HCT116 (cell line): ENCODE results near the gene CD74. TPM values are rescaled to one million over a fixed set of nuclear protein-coding genes. Genes with fewer than 3 reads are reported as not detected.
A peak's percentile ranks its signal among the peaks of the same experiment; 100 is the strongest.

Experiments
- ATAC-seq: fragments of 200-7000 bp; cut with Tn5 transposase; 2 replicates; pipeline ENCODE4 v1.9.1; 2020; ENCODE audit warnings: mild to moderate bottlenecking, moderate library complexity
- BruUV-seq: library from RNA; stranded (reverse); fragments of 400-500 nt; replicated peaks from 2 replicates; lab custom pipeline; 2021; lab: Mats Ljungman, UMichigan
- CTCF ChIA-PET: fragments of 300-600 bp; sonication (Branson Sonifier 250); formaldehyde crosslinking; loops from one replicate; lab custom pipeline; 2021; ENCODE audit warnings: antibody characterized with exemption; lab: Charles Lee
- POLR2A ChIA-PET: fragments of 300-600, 350-600 bp; sonication (Branson Sonifier 250); formaldehyde crosslinking; loops from one replicate; lab custom pipeline; 2021; ENCODE audit warnings: antibody characterized with exemption; lab: Charles Lee
- RAD21 ChIA-PET, 2 experiments: fragments of 300-600 bp; sonication (Branson Sonifier 250); formaldehyde crosslinking; loops; one replicate each; lab custom pipeline; 2023; ENCODE audit warnings: low total read pairs in 2 of 2; ENCODE audit not compliant: uncharacterized antibody in 2 of 2, unreplicated experiment in 2 of 2, low non-redundant PET in 1 of 2; lab: Charles Lee
- DNase-seq: peaks from one replicate; pipeline ENCODE4 v3.0.0-alpha.2; 2010; ENCODE audit warnings: low read depth, low spot score
- H2AFZ ChIP-seq: fragments of 200-600 bp; shearing (Covaris generic), sonication (generic); 2 replicates; pipeline ENCODE4 v1.6.1; 2017; ENCODE audit warnings: low read depth, mixed run types, mixed read lengths, antibody characterized with exemption, low read length; ENCODE audit not compliant: poor library complexity, severe bottlenecking
- H3K27ac ChIP-seq: 2 replicates; pipeline ENCODE4 v1.5.1; 2012; ENCODE audit warnings: low read depth, low read length
- H3K27me3 ChIP-seq: fragments of 200-600 bp; sonication (generic); 2 replicates; pipeline ENCODE4 v1.6.1; 2016; ENCODE audit warnings: mixed run types, low read length, mixed read lengths; ENCODE audit not compliant: insufficient read depth
- H3K36me3 ChIP-seq, 2 experiments: fragments of 200-500 bp in 1 of 2; fragments of 200-600 bp in 1 of 2; sonication (Bioruptor generic) in 1 of 2; sonication (generic) in 1 of 2; 2 replicates each; pipeline versions ENCODE4 v1.5.1 to v1.6.1; 2014 to 2016; ENCODE audit warnings: low read length in 2 of 2, inconsistent platforms in 1 of 2, mixed read lengths in 1 of 2, mixed run types in 1 of 2; ENCODE audit not compliant: insufficient read depth in 2 of 2, control insufficient read depth in 1 of 2
- H3K4me1 ChIP-seq, 2 experiments: fragments of 200-600 bp in 1 of 2; sonication (generic) in 1 of 2; 2 replicates each; pipeline versions ENCODE4 v1.5.1 to v1.6.1; 2012 to 2017; ENCODE audit warnings: low read length in 2 of 2, inconsistent platforms in 1 of 2, mild to moderate bottlenecking in 1 of 2, mixed read lengths in 1 of 2, mixed run types in 1 of 2, moderate library complexity in 1 of 2; ENCODE audit not compliant: insufficient read depth in 2 of 2, control insufficient read depth in 1 of 2
- H3K4me2 ChIP-seq: fragments of 200-600 bp; sonication (generic); 2 replicates; pipeline ENCODE4 v1.6.1; 2017; ENCODE audit warnings: mixed run types, low read length, mixed read lengths
- H3K4me3 ChIP-seq, 2 experiments: fragments of 200-600 bp in 1 of 2; sonication (generic) in 1 of 2; replicated peaks in 1 of 2; 2 replicates each; pipeline ENCODE4 v1.5.1; 2011 to 2016; ENCODE audit warnings: low read length in 2 of 2, control low read depth in 1 of 2, low read depth in 1 of 2, mild to moderate bottlenecking in 1 of 2, mixed read lengths in 1 of 2, mixed run types in 1 of 2
- H3K79me2 ChIP-seq: fragments of 200-600 bp; sonication (generic); 2 replicates; pipeline ENCODE4 v1.6.1; 2017; ENCODE audit warnings: mild to moderate bottlenecking, mixed run types, low read length, moderate library complexity, mixed read lengths; ENCODE audit not compliant: insufficient read depth
- H3K9ac ChIP-seq: fragments of 200-600 bp; sonication (generic); 2 replicates; pipeline ENCODE4 v1.6.1; 2016; ENCODE audit warnings: low read length, mixed read lengths
- H3K9me2 ChIP-seq: fragments of 200-600 bp; sonication (generic), shearing (Covaris generic); 2 replicates; pipeline ENCODE4 v1.6.1; 2017; ENCODE audit warnings: mixed run types, mild to moderate bottlenecking, moderate library complexity; ENCODE audit not compliant: insufficient read depth
- H3K9me3 ChIP-seq, 2 experiments: fragments of 200-500 bp in 1 of 2; fragments of 200-600 bp in 1 of 2; sonication (Bioruptor generic) in 1 of 2; sonication (generic) in 1 of 2; 2 replicates each; pipeline ENCODE4 v1.6.1; 2014 to 2017; ENCODE audit warnings: low read length in 2 of 2, mixed read lengths in 2 of 2, inconsistent platforms in 1 of 2, low read depth in 1 of 2, mild to moderate bottlenecking in 1 of 2, mixed run types in 1 of 2, moderate library complexity in 1 of 2; ENCODE audit not compliant: control insufficient read depth in 1 of 2, insufficient read depth in 1 of 2
- H4K20me1 ChIP-seq: fragments of 200-600 bp; sonication (generic), shearing (Covaris generic); 2 replicates; pipeline ENCODE4 v1.6.1; 2017; ENCODE audit warnings: mixed run types, mild to moderate bottlenecking, moderate library complexity; ENCODE audit not compliant: insufficient read depth
- CBX3 ChIP-seq: IDR thresholded peaks from 2 replicates; pipeline ENCODE4 v1.6.1; 2012; ENCODE audit warnings: low read depth
- EGR1 ChIP-seq: IDR thresholded peaks from 2 replicates; pipeline ENCODE4 v1.6.1; 2012; ENCODE audit warnings: low read depth
- ELF1 ChIP-seq: IDR thresholded peaks from 2 replicates; pipeline ENCODE4 v1.6.1; 2012; ENCODE audit warnings: low read depth, borderline replicate concordance
- FOSL1 ChIP-seq: IDR thresholded peaks from 2 replicates; pipeline ENCODE4 v1.6.1; 2012; ENCODE audit warnings: low read depth
- POLR2AphosphoS5 ChIP-seq: IDR thresholded peaks from 2 replicates; pipeline ENCODE4 v1.6.1; 2011; ENCODE audit warnings: mild to moderate bottlenecking, low read depth, low read length, moderate library complexity
- REST ChIP-seq: IDR thresholded peaks from 2 replicates; pipeline ENCODE4 v1.6.1; 2012; ENCODE audit warnings: low read depth
- SP1 ChIP-seq: IDR thresholded peaks from 2 replicates; pipeline ENCODE4 v1.6.1; 2012; ENCODE audit warnings: low read depth
- SRF ChIP-seq: IDR thresholded peaks from 2 replicates; pipeline ENCODE4 v1.6.1; 2012; ENCODE audit warnings: low read depth
- ZNF274 ChIP-seq: fragments of 200-500 bp; sonication (Bioruptor generic); IDR thresholded peaks from 2 replicates; pipeline ENCODE4 v1.6.1; 2014; ENCODE audit warnings: mild to moderate bottlenecking, low read depth, low read length, inconsistent platforms
- intact Hi-C: fragments of 100-400 bp; cut with micrococcal nuclease; formaldehyde crosslinking; loops from 2 replicates; pipeline ENCODE4 v1.10.0; 2022
- total RNA-seq: library from RNA; stranded (reverse); gene quantifications from one replicate; pipeline ENCODE4 v1.2.1, GENCODE V29; 2021; ENCODE audit not compliant: unreplicated experiment

The CD74 gene
- total RNA-seq, 1 experiment from 2014 or later: 8.9 TPM

- Histone ChIP-seq H4K20me1 (no peaks in the 10 kb centered on the region), H3K4me1 (peaks cover 10 to 31% of the 10 kb centered on the region in 2 experiments; a peak in 3 of 4 replicates), H3K9me3 (no peaks in the 10 kb centered on the region), H2AFZ (no peak overlapping the region), H3K4me3 (no peak overlapping the region), H3K9ac (no peak overlapping the region), H3K27ac (no peak overlapping the region), H3K9me2 (no peaks in the 10 kb centered on the region), H3K27me3 (no peaks in the 10 kb centered on the region), H3K4me2 (no peak overlapping the region), H3K36me3 (no peaks in the 10 kb centered on the region), H3K79me2 (no peaks in the 10 kb centered on the region)
- CTCF ChIA-PET: interaction anchor here (1.0 to 1.6 kb wide), 2 partner anchors 12 to 25 kb away, joined by 3 to 6 read pairs; no protein-coding TSS in a partner anchor
- RAD21 ChIA-PET: no interaction called here
- no peak for TF ChIP-seq ZNF274
- no peak for TF ChIP-seq ELF1
- TF ChIP-seq FOSL1: no peak
- TF ChIP-seq SRF: no peak
- ATAC-seq (no peak), DNase-seq (no peak)
- no TSS peak for BruUV-seq
- POLR2A ChIA-PET: no interaction called here
- intact Hi-C loops: no loop called here
Observed at GRCh38 chr5:150411245-150411979, 1.3 kb downstream of the CD74 start.

GRCh38 chr5:150410524-150411244, 2.0 kb downstream of the CD74 start:
- no TSS peak for BruUV-seq
- H3K4me2 ChIP-seq: peak overlapping the region; percentile 66
- DNase-seq (peak; percentile 49), ATAC-seq (peak; percentile 49)
- H3K4me1 ChIP-seq: peaks cover 10 to 31% of the 10 kb centered on the region in 2 experiments; a peak in 3 of 4 replicates
- H4K20me1 ChIP-seq: no peaks in the 10 kb centered on the region
- POLR2A ChIA-PET: no interaction called here
- no peaks in the 10 kb centered on the region for H3K9me2 ChIP-seq
- H3K79me2 ChIP-seq: no peaks in the 10 kb centered on the region
- no peaks in the 10 kb centered on the region for H3K27me3 ChIP-seq
- no peaks in the 10 kb centered on the region for H3K36me3 ChIP-seq
- CTCF ChIA-PET: interaction anchor here (1.0 to 1.6 kb wide), 4 partner anchors 11 to 26 kb away, joined by 3 to 6 read pairs (median 4); no protein-coding TSS in a partner anchor
- TF ChIP-seq FOSL1 (no peak), SP1 (peak; percentile 79), POLR2AphosphoS5 (no peak), REST (no peak), CBX3 (no peak), EGR1 (no peak)
- peak overlapping the region; percentile 25; the same call in 1 of the 2 replicates for H3K27ac ChIP-seq
- intact Hi-C loops: no loop called here
- RAD21 ChIA-PET: interaction anchor here in 1 of 2 experiments (0.6 kb wide), 1 partner anchor 380 kb away, joined by 3 read pairs; no protein-coding TSS in a partner anchor
- no peaks in the 10 kb centered on the region for H3K9me3 ChIP-seq
- H3K9ac ChIP-seq: no peak overlapping the region
- H3K4me3 ChIP-seq: no peak overlapping the region
- H2AFZ ChIP-seq: no peak overlapping the region
